T follicular helper cell (primary cell): Measurements from ENCODE around the gene GDF7.

Experiments used
- DNase-seq: peaks from one replicate; pipeline ENCODE4 v3.0.0-alpha.2; 2020; ENCODE audit warnings: low read depth

GDF7 gene

DNA sequence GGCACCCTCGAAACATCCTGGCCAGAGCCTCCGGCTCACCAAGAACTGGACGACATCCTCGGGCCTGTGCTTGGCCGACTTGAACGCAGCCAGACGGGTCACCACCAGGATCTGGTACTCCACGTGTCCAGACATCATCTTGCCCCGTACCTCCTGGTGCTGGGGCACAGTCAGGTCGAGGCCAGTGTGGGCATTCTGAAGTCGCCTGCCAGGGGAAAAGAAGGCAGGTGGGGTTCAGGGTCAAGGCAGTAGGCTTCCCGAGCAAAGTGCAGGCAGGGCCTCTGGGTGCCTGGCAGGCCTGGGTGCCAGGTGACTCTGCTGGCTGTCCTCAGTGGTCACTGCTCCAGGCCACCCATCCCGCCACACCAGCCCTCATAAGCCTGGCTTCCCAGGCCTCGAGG lies 21.6 kb upstream of the GDF7 start:
- DNase-seq, result no peak

DNA sequence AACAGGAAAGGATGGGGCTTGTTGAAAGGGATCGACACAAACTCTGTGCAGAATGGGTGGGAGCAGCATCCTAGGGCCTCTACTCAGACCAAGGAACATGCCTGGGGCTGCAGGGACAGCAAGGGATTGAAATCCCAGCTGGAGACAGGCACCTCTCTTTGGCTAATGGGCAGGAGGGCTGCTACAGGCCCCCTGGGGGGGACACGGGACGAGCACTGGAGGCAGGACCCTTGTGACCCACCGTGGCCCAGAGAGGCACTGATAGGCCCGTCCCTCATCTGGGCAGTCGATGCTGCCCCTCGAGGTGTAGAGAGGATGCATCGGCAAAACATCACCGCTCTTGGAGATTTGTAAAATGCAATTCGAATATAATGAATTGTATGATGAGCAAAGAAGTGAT lies 21.2 kb upstream of the GDF7 start:
- no peak for DNase-seq

DNA sequence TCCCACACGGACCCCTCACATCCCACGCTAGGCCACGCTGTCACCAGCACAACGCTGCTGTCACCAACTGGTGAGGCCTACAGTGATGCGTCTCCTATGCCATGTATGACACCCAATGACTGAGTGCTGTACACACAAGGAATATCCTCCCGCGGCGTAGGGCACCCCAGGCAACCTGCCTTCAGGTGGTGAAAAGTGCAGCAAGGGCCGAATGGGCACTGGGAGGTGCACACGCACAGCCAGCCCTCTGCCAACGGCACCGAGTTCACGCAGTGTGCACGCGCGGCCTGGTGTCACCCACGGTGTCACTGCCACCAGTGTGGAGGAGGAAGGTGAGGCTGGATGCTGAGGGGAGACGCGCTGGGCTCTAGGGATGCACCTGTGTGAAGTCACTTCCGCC lies 20.5 kb upstream of the GDF7 start:
- no peak for DNase-seq

GRCh38 chr2:20647211-20647610 lies 19.7 kb upstream of the GDF7 start:
- DNase-seq, result no peak

DNA sequence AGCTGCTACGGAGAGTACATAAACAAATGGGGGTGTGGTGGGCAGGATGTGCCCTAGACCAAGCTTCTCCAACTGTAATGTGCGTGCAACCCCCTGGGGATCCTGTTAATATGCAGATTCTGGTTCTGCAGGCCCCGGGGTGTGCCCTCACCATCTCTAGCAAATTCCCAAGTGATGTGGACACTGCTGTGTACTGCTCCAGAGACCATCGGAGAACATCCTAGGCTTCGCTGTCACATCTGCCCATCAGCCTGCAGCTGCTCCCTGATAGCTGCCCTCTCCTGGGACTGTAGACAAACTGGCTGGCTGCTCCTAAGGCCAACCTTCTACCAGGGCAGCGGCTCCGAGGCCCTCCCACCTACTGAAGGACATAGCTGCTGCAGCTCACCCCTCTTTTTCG lies 19.2 kb upstream of the GDF7 start:
- DNase-seq, result no peak

DNA sequence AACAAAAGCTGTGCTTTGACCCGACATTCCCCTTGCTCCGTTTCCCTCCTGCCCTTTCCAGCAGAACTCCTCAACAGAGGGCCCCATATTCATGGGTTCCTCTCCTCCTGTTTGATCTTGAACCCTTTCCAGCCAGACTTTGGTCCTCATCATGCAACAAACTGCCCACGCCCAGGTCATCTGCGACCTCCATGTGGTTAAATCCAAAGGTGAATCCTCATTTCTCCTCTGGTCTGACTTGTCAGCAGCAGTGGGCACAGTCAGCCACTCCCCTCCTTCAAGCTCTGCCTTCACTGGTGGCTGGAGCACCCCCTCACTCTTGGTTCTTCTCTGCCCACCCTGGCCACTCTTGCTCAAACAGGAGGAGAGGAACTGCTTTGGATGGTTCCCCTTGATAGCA lies 18.7 kb upstream of the GDF7 start:
- DNase-seq, result no peak

GRCh38 chr2:20648831-20649230 lies 18.1 kb upstream of the GDF7 start:
- no peak for DNase-seq

DNA sequence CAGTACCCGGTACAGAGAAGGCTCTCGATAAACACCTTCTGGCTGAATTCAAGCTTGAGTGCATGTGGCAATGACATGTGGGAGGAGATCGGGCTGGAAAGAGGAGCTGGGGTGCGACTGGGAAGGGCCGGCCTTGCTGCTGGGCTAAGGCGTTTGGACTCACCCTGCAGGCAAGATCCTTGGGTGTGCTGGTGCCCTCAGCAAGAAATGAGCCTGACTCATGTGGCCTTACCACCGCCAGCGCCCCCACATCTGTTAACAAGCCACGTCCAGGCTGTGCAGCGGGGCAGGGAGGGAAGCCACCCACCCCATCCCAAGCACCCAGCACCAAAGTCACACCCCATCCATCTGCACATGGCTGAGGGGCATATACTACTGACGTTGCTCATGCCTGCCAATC lies 17.4 kb upstream of the GDF7 start:
- no peak for DNase-seq

DNA sequence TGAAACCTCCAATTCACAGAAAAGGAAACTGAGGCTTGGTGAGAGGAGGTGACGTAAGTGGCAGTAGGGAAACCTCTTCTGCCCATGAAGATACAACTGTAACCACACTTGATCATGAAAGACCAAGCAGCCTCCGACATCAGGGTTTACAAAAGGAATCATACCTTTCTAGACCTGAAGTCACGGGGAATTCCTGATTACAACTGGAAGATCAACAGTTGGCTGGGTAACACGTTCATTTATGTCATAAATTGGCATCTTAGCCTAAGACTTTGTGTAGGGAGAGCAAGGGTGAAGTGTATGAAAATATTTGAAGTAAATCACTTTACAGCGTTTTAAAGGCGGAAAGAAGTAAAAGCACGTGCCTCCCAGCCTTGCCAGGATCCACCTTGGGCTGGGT lies 17.0 kb upstream of the GDF7 start:
- DNase-seq, result no peak

DNA sequence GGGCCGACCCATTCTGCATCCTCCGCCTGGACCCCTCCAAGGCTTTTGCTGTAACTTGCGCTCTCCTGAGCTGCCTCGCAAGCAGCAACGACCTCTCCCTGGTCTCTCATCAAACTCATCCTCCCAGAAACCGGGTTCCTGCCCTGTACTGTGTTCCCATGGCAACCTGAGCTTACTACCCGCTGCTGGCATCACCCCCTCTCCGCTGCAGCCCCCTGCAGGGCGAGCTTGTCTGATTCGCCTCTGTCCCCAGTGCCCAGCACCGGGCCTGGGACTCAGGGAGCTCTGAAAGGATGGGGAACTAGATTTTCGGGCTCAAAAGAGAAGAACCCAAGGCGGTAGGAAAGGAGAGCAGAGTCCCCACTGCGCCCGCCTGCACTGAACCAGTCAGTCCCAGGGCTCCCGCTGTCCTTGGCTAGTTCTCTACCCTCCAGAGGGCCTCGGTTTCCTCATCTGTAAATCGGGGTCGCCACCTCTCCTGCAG lies 16.5 kb upstream of the GDF7 start:
- DNase-seq, result no peak

GRCh38 chr2:20650877-20651730 lies 15.8 kb upstream of the GDF7 start, which contains the start of gene HS1BP3:
TSS of gene HS1BP3 (minus strand) at chr2:20651098. CDS start at chr2:20651063, 35 bp downstream.
- peak; percentile 83 for DNase-seq

GRCh38 chr2:20651731-20652099 lies 15.2 kb upstream of the GDF7 start:
- no peak for DNase-seq

- DNase-seq, result no peak
Observed at GRCh38 chr2:20652141-20652540, 14.8 kb upstream of the GDF7 start.

- no peak for DNase-seq
Observed at GRCh38 chr2:20652673-20653575, 14.0 kb upstream of the GDF7 start.

DNA sequence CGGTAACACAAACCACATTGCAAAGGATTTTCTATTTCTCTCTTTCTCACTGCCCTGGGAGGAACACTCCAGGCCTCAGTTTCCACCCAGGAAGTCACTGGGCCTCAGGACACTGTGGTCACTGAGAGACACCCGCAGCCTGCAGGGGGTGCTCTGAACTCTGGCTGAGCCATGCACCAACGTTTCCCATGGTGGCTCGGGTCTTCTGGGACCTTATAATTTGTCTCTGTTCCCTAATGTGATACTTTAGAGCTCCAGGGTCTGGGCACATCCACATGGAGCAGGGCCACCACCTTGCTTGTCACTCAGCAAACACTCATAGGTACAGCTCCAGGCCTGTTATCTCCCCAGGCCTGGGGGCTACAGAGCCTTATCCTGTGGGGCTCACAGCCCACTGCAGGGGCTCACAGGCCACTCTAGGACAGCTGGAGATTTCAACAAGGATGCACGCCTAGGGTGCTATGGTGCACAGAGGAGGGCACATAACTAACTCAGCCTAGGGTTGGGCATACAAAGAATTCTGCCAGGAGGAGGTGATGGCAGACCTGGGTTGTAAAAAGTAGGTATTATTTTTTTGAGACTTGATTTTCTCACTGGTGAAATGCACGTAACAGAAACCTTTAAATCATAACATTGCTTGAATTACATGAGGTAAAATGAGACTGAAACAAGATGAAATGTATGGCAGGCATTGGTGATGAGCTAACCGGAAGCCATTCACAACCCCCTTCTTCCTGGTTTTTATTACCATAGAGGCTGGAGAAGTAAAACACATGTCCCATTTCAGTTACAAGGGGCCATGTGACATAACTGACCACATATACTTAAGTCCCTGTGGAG lies 13.0 kb upstream of the GDF7 start:
- no peak for DNase-seq

DNA sequence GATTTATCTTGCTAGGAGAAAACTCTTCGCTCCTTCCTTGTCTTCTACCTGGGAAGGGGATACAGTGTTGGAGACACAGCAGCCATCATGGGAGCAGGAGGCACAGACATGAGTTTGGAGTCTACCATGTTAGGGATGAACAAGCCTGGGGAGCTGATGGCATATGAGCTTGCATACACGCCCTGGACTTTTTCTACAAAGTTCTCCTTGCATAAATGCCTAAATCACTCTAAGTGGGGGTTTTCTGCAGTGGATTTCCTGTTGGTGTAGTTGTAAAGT lies 12.5 kb upstream of the GDF7 start:
- DNase-seq, result no peak

GRCh38 chr2:20656561-20656960 lies 10.4 kb upstream of the GDF7 start:
- no peak for DNase-seq

GRCh38 chr2:20657522-20658235 lies 9.3 kb upstream of the GDF7 start:
- DNase-seq, result no peak

DNA sequence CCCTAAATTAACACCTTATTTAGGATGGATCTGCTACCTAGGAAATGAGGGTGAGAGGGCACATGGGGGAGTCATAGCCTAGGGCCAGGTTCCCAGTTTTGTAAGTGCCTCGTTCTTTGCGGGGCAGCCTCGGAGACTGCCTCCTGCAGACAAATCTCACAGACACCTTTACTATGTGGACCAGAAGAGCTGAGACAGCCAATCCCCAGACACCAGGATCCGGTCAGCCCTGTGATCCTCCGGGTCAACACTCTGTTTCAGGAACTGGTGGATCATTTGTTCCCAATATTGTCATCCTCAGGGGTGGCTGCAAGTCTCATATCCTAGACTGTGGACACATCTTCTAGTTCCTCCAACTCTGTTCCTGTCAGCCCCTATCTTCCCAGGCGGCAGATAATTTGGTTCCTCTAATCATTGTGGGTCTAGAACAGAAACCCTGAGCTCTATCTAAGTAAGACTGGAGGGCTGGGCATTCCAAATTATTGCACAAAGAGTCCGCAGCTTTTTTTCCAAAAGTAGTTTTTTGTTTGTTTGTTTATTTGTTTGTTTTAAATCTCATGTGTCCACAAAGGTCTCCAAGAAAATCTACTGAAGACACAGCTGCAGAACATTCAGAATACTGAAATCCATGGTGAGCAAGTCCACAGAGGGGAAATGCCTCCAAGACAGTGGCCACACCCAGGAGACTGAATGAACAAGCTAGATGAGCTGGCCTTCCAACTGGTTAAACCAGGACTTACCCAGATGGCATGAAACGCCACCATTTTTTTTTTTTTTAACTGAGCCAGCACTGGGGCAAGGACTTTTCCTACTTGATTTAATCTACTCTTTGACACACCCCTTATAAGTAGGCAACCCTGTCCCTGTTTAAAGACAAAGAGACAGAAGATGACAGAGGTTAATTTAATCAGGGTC lies 6.2 kb upstream of the GDF7 start:
- no peak for DNase-seq
